ENCODE results near the gene CENPO. TPM values are rescaled to one million over a fixed set of nuclear protein-coding genes. Genes with fewer than 3 reads are reported as not detected.

The CENPO gene
- total and polyA plus RNA-seq, 2 donors (not counting 3 experiments of a cell fraction or from before 2014, with no cell fraction given) = 26.8 to 45.3 TPM

Other genes with a start within 250 kb of the CENPO start
- gene PTRHD1, start within 50 bp of the CENPO start, total RNA-seq = 35.6 and 41.1 TPM in 2 replicates
- 68.8 and 86.6 TPM in 2 replicates for gene PTRHD1, start within 50 bp of the CENPO start, polyA plus RNA-seq
- 54.0 and 54.4 TPM in 2 replicates for gene ADCY3, start 126.8 kb downstream of the CENPO start, total RNA-seq
- 61.3 and 71.7 TPM in 2 replicates for gene ADCY3, start 126.8 kb downstream of the CENPO start, polyA plus RNA-seq
- gene DNAJC27, start 178.5 kb downstream of the CENPO start, total RNA-seq = 3.2 and 3.9 TPM in 2 replicates
- gene DNAJC27, start 178.5 kb downstream of the CENPO start, polyA plus RNA-seq = 1.1 and 1.3 TPM in 2 replicates
- 0.58 and 0.77 TPM in 2 replicates for gene EFR3B, start 248.7 kb downstream of the CENPO start, total RNA-seq
- 0.15 and 0.21 TPM in 2 replicates for gene EFR3B, start 248.7 kb downstream of the CENPO start, polyA plus RNA-seq

Measured in endothelial cell of umbilical vein (primary cell).